ENCODE measurements around the gene ZNF646.

The ZNF646 gene

GRCh38 chr16:31108035-31108793 lies 34.0 kb downstream of the ZNF646 start, which contains the start of gene BCKDK:
Gene BCKDK (plus strand): TSS chr16:31108386. CDS start chr16:31109224, 838 bp downstream.
- no peaks in the 10 kb centered on the region for H3K9me2 ChIP-seq (replicated peaks; ENCODE audit: control insufficient read depth, low read length)
- H4K20me1 ChIP-seq (ENCODE audit: control insufficient read depth, insufficient read depth, low read depth, low read length): no peaks in the 10 kb centered on the region
- peaks cover 2% of the 10 kb centered on the region; the same call in 1 of the 2 replicates for H3F3A ChIP-seq (ENCODE audit: control insufficient read depth, insufficient read depth)
- no peaks in the 10 kb centered on the region for H3K27me3 ChIP-seq (ENCODE audit: control insufficient read depth, low read length)
- peaks cover 41% of the 10 kb centered on the region for H3K36me3 ChIP-seq (ENCODE audit: control insufficient read depth, low read length)
- H3K79me2 ChIP-seq (ENCODE audit: control insufficient read depth, low read length): peaks cover 20% of the 10 kb centered on the region
- no peaks in the 10 kb centered on the region for H3K9me3 ChIP-seq (ENCODE audit: control insufficient read depth, insufficient read depth, low read length)
- TF ChIP-seq CTCF (IDR thresholded peaks at IDR 0.05; ENCODE audit: low read depth, low read length, poor library complexity, severe bottlenecking) (no peak), EZH2phosphoT487 (IDR thresholded peaks at IDR 0.05; ENCODE audit: borderline replicate concordance, low read length) (no peak)
- peak within 1 kb of the TSS; percentile 99 for H3K4me2 ChIP-seq (ENCODE audit: low read length)
- peak within 1 kb of the TSS; percentile 92 for H3K4me3 ChIP-seq (ENCODE audit: low read length)
- H3K27ac ChIP-seq (ENCODE audit: low read depth, low read length): peak within 1 kb of the TSS; percentile 36
- peaks cover 23% of the 10 kb centered on the region for H3K4me1 ChIP-seq (ENCODE audit: control insufficient read depth, low read length)

GRCh38 chr16:31108794-31109558 lies 34.8 kb downstream of the ZNF646 start:
- H3K4me3 ChIP-seq (ENCODE audit: low read length): peak overlapping the region; percentile 92
- H3K4me1 ChIP-seq (ENCODE audit: control insufficient read depth, low read length): peaks cover 25% of the 10 kb centered on the region
- no peaks in the 10 kb centered on the region for H3K9me2 ChIP-seq (replicated peaks; ENCODE audit: control insufficient read depth, low read length)
- peak overlapping the region; percentile 36; the same call in 1 of the 2 replicates for H3K27ac ChIP-seq (ENCODE audit: low read depth, low read length)
- no peaks in the 10 kb centered on the region for H3K9me3 ChIP-seq (ENCODE audit: control insufficient read depth, insufficient read depth, low read length)
- H3K79me2 ChIP-seq (ENCODE audit: control insufficient read depth, low read length): peaks cover 20% of the 10 kb centered on the region
- peaks cover 9% of the 10 kb centered on the region for H3F3A ChIP-seq (ENCODE audit: control insufficient read depth, insufficient read depth)
- TF ChIP-seq EZH2phosphoT487 (IDR thresholded peaks at IDR 0.05; ENCODE audit: borderline replicate concordance, low read length): no peak
- no peak for TF ChIP-seq CTCF (IDR thresholded peaks at IDR 0.05; ENCODE audit: low read depth, low read length, poor library complexity, severe bottlenecking)
- H3K4me2 ChIP-seq (ENCODE audit: low read length): peak overlapping the region; percentile 99
- peaks cover 48% of the 10 kb centered on the region for H3K36me3 ChIP-seq (ENCODE audit: control insufficient read depth, low read length)
- H3K27me3 ChIP-seq (ENCODE audit: control insufficient read depth, low read length): no peaks in the 10 kb centered on the region
- no peaks in the 10 kb centered on the region for H4K20me1 ChIP-seq (ENCODE audit: control insufficient read depth, insufficient read depth, low read depth, low read length)

- H3K27me3 ChIP-seq (ENCODE audit: control insufficient read depth, low read length): no peaks in the 10 kb centered on the region
- peaks cover 48% of the 10 kb centered on the region for H3K36me3 ChIP-seq (ENCODE audit: control insufficient read depth, low read length)
- H3K4me2 ChIP-seq (ENCODE audit: low read length): peak overlapping the region; percentile 99; the same call in 1 of the 2 replicates
- H3K9me2 ChIP-seq (replicated peaks; ENCODE audit: control insufficient read depth, low read length): no peaks in the 10 kb centered on the region
- TF ChIP-seq CTCF (IDR thresholded peaks at IDR 0.05; ENCODE audit: low read depth, low read length, poor library complexity, severe bottlenecking) (no peak), EZH2phosphoT487 (IDR thresholded peaks at IDR 0.05; ENCODE audit: borderline replicate concordance, low read length) (no peak)
- H4K20me1 ChIP-seq (ENCODE audit: control insufficient read depth, insufficient read depth, low read depth, low read length): no peaks in the 10 kb centered on the region
- no peak overlapping the region for H3K27ac ChIP-seq (ENCODE audit: low read depth, low read length)
- no peaks in the 10 kb centered on the region for H3K9me3 ChIP-seq (ENCODE audit: control insufficient read depth, insufficient read depth, low read length)
- H3K4me1 ChIP-seq (ENCODE audit: control insufficient read depth, low read length): peaks cover 25% of the 10 kb centered on the region
- peaks cover 9% of the 10 kb centered on the region for H3F3A ChIP-seq (ENCODE audit: control insufficient read depth, insufficient read depth)
- H3K4me3 ChIP-seq (ENCODE audit: low read length): peak overlapping the region; percentile 92; the same call in 1 of the 2 replicates
- peaks cover 20% of the 10 kb centered on the region for H3K79me2 ChIP-seq (ENCODE audit: control insufficient read depth, low read length)
Observed at GRCh38 chr16:31109622-31110021, 35.4 kb downstream of the ZNF646 start.
